HL-60/S4 treated with retinoic acid at 250 ng/mL for 4 days and 3 days (cell line): Measurements from ENCODE around the gene XRRA1.
"Not testable (repeated sequence)": the region's sequence is repeated elsewhere in the genome, so short reads cannot be mapped to it uniquely, and the experiment has no call there.

Source experiments
- in situ Hi-C: fragments of 300-500 bp; cut with MboI; formaldehyde crosslinking; loops from 2 replicates; pipeline ENCODE4 v1.7.0; 2022; ENCODE audit warnings: low sequenced_read_pairs

XRRA1 gene

GRCh38 chr11:74838188-74838587 is 110.7 kb downstream of the XRRA1 start:
- in situ Hi-C loops: no loop called here

GRCh38 chr11:74837191-74837590 is 111.7 kb downstream of the XRRA1 start:
- in situ Hi-C loops: no loop called here

GRCh38 chr11:74826901-74827300 is 122.0 kb downstream of the XRRA1 start:
- in situ Hi-C loops: no loop called here

- in situ Hi-C loops: not testable (repeated sequence)
These were observed 123.3 kb downstream of the XRRA1 start for GRCh38 chr11:74825596-74825995.

- in situ Hi-C loops: no loop called here
These were observed 124.5 kb downstream of the XRRA1 start for GRCh38 chr11:74824285-74824982.

GRCh38 chr11:74822170-74822569 is 126.7 kb downstream of the XRRA1 start:
- in situ Hi-C loops: no loop called here

- in situ Hi-C loops: no loop called here
These were observed 128.1 kb downstream of the XRRA1 start for GRCh38 chr11:74820763-74821162.

GRCh38 chr11:74819400-74819799 is 129.5 kb downstream of the XRRA1 start:
- in situ Hi-C loops: no loop called here

- in situ Hi-C loops: no loop called here
These were observed 130.5 kb downstream of the XRRA1 start for GRCh38 chr11:74818283-74818946.

- in situ Hi-C loops: no loop called here
These were observed 132.2 kb downstream of the XRRA1 start for GRCh38 chr11:74816664-74817063.

- in situ Hi-C loops: no loop called here
These were observed 132.9 kb downstream of the XRRA1 start for GRCh38 chr11:74815966-74816365.

GRCh38 chr11:74809801-74810200 is 139.1 kb downstream of the XRRA1 start:
- in situ Hi-C loops: no loop called here

GRCh38 chr11:74806267-74806666 is 142.6 kb downstream of the XRRA1 start:
- in situ Hi-C loops: no loop called here

- in situ Hi-C loops: no loop called here
These were observed 157.4 kb downstream of the XRRA1 start for GRCh38 chr11:74791333-74792100.
